T47D (cell line): ENCODE data around the gene ENTPD6.
"Not testable (repeated sequence)": the region's sequence is repeated elsewhere in the genome, so short reads cannot be mapped to it uniquely, and the experiment has no call there.

Experiments
- DNase-seq, 2 experiments: peaks; one replicate each; pipeline versions ENCODE4 v3.0.0 to v3.0.0-alpha.2; 2011 to 2012; ENCODE audit warnings: low read depth in 1 of 2, low spot score in 1 of 2
- JUND ChIP-seq: IDR thresholded peaks from 2 replicates; pipeline ENCODE4 v1.6.1; 2012; ENCODE audit warnings: low read depth
- in situ Hi-C: cut with HindIII; loops from 2 replicates; pipeline ENCODE4 v1.10.0; 2016; ENCODE audit warnings: low sequenced_read_pairs, low pct_unique_long_range_greater_than_20kb

The ENTPD6 gene

DNA sequence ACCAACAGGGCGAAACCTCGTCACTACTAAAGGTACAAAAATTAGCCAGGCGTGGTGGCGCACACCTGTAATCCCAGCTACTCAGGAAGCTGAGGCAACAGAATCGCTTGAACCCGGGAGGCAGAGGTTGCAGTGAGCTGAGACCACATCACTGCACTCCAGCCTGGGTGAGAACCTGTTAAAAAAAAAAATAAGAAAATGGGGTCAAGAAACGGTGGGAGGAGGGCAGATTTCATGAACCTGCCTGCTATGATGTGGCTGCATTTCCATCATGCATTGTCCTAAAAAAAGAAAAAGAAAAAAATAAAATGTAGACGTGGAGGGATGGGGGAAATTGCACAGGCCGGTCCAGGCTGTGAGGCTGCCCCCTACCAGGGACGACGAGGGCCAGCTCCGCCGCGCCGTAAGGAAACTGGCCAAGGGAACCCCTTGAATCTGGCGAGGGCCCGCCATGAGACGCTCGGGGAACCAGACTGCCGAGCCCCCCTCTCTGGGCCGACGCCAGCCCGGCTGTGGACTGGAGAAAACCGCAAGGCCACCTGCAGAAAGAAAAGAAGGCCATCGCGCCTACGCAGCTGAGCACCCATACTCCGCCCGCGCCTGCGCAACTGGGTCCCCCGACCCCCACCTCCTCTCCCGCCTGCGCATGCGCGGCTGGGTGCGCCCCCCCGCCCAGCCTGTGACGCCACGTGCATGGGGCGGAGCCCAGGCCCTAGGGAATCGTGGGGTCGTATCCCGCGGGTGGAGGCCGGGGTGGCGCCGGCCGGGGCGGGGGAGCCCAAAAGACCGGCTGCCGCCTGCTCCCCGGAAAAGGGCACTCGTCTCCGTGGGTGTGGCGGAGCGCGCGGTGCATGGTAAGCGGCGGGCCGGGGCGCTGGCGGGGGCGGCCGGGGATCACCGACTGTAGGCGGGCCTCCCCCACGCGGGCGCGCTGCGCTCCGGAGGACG is at the start of gene ENTPD6:
TSS of gene ENTPD6 (plus strand) at position 699 of the 948 bp plus-strand sequence. CDS start 10,825 bp downstream, outside the sequence.
- no peak for TF ChIP-seq JUND
- in situ Hi-C loops = no loop called here
- peak; percentile 85 to 92 for DNase-seq

DNA sequence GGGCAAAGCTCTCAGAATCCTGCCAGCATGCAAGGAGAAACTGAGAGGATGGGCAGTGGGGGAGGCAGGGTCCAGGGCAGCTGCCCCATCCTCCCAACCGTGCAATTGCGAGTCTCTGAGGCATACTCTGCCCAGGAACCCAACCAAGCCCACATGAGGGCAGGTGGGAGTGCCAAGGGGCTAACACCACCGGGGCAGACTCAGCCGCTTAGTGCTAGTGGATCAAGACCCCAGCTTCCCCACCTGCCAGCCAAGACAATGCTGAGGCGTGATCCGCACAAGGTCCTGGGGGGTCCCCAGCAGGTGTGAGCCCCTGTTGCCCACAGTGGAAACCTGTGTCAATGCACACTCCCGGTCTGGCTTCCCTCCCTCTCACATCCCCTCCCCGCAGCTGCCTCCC is 48.5 kb upstream of the ENTPD6 start:
- in situ Hi-C loops = no loop called here
- no peak for TF ChIP-seq JUND
- DNase-seq = no peak

- TF ChIP-seq JUND = no peak
- in situ Hi-C loops = no loop called here
- DNase-seq = no peak
Measured at GRCh38 chr20:25147716-25148115, 47.8 kb upstream of the ENTPD6 start.

DNA sequence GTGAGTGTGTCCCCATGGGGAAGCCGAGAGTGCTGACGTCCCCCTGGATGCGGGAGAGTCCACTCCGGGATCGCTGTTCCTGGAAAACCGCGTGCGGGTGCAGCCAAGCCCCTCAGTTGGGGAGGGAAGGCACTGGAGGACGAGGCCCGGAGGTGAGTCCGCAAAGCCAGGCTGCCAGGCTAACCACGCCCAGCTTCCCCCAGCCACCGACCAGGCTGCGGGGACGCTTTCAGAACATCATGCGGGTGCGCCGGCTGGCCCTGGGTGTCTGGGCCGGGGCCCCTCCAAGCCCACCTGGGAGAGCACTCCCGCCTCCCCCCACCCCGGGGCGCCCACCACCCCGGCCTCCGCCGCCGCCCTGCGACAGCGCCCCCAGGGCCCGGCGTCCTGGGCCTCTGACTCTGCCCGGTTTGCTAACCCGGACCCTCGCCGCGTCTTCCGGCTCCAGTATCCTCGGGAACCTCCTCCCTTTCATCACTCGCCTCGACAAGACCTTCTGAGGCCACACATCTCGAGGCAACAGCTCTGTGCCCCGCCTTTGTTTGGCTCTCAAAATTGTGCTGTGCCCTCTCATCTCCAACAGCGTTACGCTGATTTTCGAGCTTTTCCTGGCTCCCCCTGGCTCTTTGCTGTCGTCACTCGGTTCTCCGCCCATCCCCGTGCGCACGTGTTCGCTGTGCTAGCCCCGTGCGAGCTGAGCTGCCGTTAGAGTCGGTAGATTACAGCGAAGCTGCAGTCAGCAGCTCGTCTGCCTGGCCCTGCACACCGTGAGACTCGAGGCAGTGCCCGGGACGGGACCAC is 47.1 kb upstream of the ENTPD6 start:
- no peak for DNase-seq
- in situ Hi-C loops = no loop called here

GRCh38 chr20:25148982-25149846 is 46.3 kb upstream of the ENTPD6 start:
- TF ChIP-seq JUND = no peak
- no peak for DNase-seq
- in situ Hi-C loops = no loop called here

More for the DNA sequence above, 47.1 kb upstream of the ENTPD6 start:
- TF ChIP-seq JUND = no peak

DNA sequence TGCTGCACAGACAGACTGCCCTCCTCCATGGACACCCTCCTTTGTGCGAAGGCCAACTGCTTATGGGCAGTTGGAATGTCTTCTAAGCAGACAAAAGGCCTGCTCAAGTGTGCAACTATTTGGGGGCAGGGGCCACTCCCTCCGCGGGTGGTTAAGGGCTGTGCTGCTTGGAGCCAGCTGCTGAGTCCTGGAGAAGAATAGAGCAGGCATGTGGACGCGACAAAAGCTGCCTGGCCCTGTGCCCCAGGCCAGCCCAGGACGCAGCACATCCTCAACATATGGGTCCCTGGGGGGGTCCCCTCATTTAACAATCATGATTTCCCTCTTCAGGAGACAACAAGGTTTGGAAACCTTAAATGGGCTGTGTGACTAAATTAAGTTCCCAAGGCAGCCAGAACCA is 45.5 kb upstream of the ENTPD6 start:
- TF ChIP-seq JUND = no peak
- no peak for DNase-seq
- in situ Hi-C loops = no loop called here

GRCh38 chr20:25158043-25158442 is 37.5 kb upstream of the ENTPD6 start:
- no peak for DNase-seq
- no peak for TF ChIP-seq JUND
- in situ Hi-C loops = no loop called here

DNA sequence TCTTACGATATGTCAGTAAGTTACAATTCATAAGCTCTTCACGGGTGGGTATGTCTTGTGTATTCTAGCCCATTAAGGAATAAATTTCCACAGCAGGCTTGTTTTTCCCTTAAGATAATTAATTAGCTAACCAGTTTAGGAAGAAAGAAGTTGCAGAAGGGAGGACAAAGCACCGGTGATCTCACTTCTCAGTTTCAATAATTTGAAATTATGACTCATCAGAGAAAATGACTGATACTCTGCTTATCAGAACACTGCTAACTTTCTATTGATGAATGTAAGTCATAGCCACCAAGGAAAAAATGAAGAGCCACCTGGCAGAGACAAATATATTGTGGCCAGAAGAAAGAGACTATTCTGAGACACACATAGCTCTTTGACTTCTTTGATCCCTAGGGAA is 35.0 kb upstream of the ENTPD6 start:
- no peak for TF ChIP-seq JUND
- no peak for DNase-seq
- in situ Hi-C loops = no loop called here

DNA sequence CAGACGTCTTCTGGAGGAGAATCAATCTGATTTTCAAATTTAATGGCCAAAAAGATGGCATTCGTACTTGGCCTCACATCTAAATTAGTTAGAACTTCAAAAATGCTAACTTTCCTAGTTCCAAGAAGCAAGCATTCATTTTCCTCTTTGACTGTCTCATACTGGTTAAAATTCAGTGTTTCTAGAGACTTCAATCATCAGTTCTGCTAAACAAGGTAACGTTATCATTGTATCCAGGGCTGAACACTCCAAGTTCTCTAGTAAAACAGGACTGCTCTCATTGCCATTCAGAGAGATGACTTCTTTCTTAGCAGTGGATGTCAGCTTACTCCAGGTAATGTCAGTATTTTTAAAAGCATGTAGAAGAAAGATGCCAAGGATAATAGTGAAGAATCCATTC is 34.6 kb upstream of the ENTPD6 start:
- no peak for DNase-seq
- no peak for TF ChIP-seq JUND
- in situ Hi-C loops = no loop called here

GRCh38 chr20:25165128-25165527 is 30.4 kb upstream of the ENTPD6 start:
- no peak for TF ChIP-seq JUND
- DNase-seq = no peak
- in situ Hi-C loops = no loop called here

- DNase-seq, in situ Hi-C loops: not testable (repeated sequence)
Measured at GRCh38 chr20:25166105-25166782, 29.3 kb upstream of the ENTPD6 start.

DNA sequence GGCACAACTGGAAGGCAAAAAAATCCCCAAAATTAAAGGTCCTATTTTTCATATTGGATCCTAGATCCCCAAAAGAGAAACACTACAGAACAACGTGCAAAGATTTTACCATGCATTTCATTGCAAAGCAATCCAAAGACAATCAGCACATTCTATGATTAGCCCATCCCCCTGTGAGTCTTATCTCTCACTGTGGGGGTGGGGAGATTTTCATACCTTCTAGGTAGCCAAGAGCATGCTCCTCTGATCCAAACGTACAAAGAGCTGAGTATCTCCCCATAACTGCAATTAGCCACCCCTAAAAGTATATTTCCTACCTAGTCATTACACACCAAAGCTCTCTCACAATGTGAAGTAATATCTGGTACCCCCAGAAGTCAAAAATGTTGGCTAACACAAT is 22.2 kb upstream of the ENTPD6 start:
- no peak for DNase-seq
- no peak for TF ChIP-seq JUND
- in situ Hi-C loops = no loop called here
